Measurements from ENCODE around the gene ATP5ME. TPM values are rescaled to one million over a fixed set of nuclear protein-coding genes. Genes with fewer than 3 reads are reported as not detected.

The ATP5ME gene
- total and polyA plus RNA-seq, 2 experiments from 2014 or later = 143 to 669 TPM

- Histone ChIP-seq H3K36me3 (replicated peaks; ENCODE audit: insufficient read depth, low read depth) (no peaks in the 10 kb centered on the region), H3K4me3 (no peak overlapping the region), H3K27ac (no peak overlapping the region), H3K27me3 (no peaks in the 10 kb centered on the region), H3K79me2 (no peaks in the 10 kb centered on the region), H4K20me1 (ENCODE audit: insufficient read depth, poor library complexity, severe bottlenecking) (no peaks in the 10 kb centered on the region), H2AFZ (no peak overlapping the region), H3K4me1 (ENCODE audit: insufficient read depth) (peaks cover 15% of the 10 kb centered on the region), H3K4me2 (peak overlapping the region; percentile 51), H3K9me3 (ENCODE audit: low read depth) (no peaks in the 10 kb centered on the region), H3K9me2 (replicated peaks; ENCODE audit: insufficient read depth) (no peaks in the 10 kb centered on the region)
- 94% methylated on average over 18 of the region's 58 CpGs for WGBS (ENCODE audit: low lambda C conversion rate, missing lambda C conversion rate)
- TF ChIP-seq CTCF (IDR thresholded peaks at IDR 0.05; ENCODE audit: poor library complexity) = no peak
- TF ChIP-seq EZH2 (IDR thresholded peaks at IDR 0.05; ENCODE audit: borderline replicate concordance) = no peak
- TF ChIP-seq EZH2phosphoT487 (IDR thresholded peaks at IDR 0.05; ENCODE audit: low read depth, severe bottlenecking, unreplicated experiment) = no peak
- peak; percentile 62 for DNase-seq (ENCODE audit: low spot score)
Measured at GRCh38 chr4:681736-682451, 7.8 kb upstream of the ATP5ME start.

DNA sequence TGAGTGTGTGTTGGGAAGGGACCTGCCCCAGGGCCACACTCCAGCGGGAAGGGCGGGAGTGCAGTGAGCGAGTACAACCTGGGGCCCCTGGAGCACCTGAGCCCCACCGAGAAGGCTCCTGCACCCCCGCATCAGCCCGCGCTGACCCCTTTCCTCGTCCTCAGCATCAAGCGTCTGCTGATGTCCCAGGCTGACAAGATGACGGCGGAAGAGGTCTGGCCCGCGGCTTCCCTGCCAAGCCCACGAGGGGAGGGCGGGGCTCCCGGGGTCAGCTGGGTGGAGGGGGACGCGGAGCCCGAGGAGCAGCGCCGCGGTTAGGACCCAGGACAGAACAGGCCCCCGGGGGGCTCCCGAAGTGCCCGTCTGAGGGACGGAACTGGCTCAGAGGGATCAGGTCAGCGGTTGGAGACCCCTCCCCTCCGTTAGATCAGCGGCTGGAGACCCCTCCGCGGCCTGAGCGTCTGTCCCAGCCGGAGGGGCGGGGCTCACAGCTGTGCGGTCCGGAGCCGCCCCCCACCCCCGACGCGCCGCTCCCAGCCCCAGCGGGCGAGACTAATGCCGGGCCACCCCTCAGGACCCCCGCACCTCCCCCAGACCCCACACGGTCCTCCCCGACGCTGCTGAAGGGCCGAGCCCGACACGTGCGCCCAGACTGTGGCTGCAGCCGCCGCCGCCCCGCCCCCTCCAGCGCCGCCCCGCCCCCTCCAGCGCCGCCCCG lies 7.0 kb upstream of the ATP5ME start:
- peak; percentile 80 for DNase-seq (ENCODE audit: low spot score)
- H3K79me2 ChIP-seq = no peaks in the 10 kb centered on the region

GRCh38 chr4:680551-680927 lies 6.5 kb upstream of the ATP5ME start:
- DNase-seq (ENCODE audit: low spot score) = no peak
- Histone ChIP-seq H3K4me2 (peak overlapping the region; percentile 100), H2AFZ (peak overlapping the region; percentile 81), H3K4me3 (no peak overlapping the region), H3K27me3 (no peaks in the 10 kb centered on the region), H4K20me1 (ENCODE audit: insufficient read depth, poor library complexity, severe bottlenecking) (no peaks in the 10 kb centered on the region), H3K27ac (no peak overlapping the region), H3K4me1 (ENCODE audit: insufficient read depth) (peaks cover 14% of the 10 kb centered on the region), H3K79me2 (peaks cover 3% of the 10 kb centered on the region), H3K9me3 (ENCODE audit: low read depth) (no peaks in the 10 kb centered on the region), H3K36me3 (replicated peaks; ENCODE audit: insufficient read depth, low read depth) (no peaks in the 10 kb centered on the region), H3K9me2 (replicated peaks; ENCODE audit: insufficient read depth) (no peaks in the 10 kb centered on the region)
- TF ChIP-seq CTCF (IDR thresholded peaks at IDR 0.05; ENCODE audit: poor library complexity) = no peak
- TF ChIP-seq EZH2 (IDR thresholded peaks at IDR 0.05; ENCODE audit: borderline replicate concordance) = no peak
- TF ChIP-seq EZH2phosphoT487 (IDR thresholded peaks at IDR 0.05; ENCODE audit: low read depth, severe bottlenecking, unreplicated experiment) = no peak
- 46% methylated on average over 17 of the region's 17 CpGs for WGBS (ENCODE audit: low lambda C conversion rate, missing lambda C conversion rate)

More for the DNA sequence above, 7.0 kb upstream of the ATP5ME start:
- Histone ChIP-seq H3K9me2 (replicated peaks; ENCODE audit: insufficient read depth) (no peaks in the 10 kb centered on the region), H3K4me1 (ENCODE audit: insufficient read depth) (peaks cover 13% of the 10 kb centered on the region), H3K36me3 (replicated peaks; ENCODE audit: insufficient read depth, low read depth) (no peaks in the 10 kb centered on the region), H4K20me1 (ENCODE audit: insufficient read depth, poor library complexity, severe bottlenecking) (no peaks in the 10 kb centered on the region), H2AFZ (peak overlapping the region; percentile 81), H3K9me3 (ENCODE audit: low read depth) (no peaks in the 10 kb centered on the region), H3K4me2 (peak overlapping the region; percentile 100), H3K27me3 (no peaks in the 10 kb centered on the region), H3K27ac (no peak overlapping the region), H3K4me3 (peak overlapping the region; percentile 31)
- WGBS (ENCODE audit: low lambda C conversion rate, missing lambda C conversion rate) = 7% methylated on average over 16 of the region's 62 CpGs
- TF ChIP-seq EZH2 (IDR thresholded peaks at IDR 0.05; ENCODE audit: borderline replicate concordance) (no peak), EZH2phosphoT487 (IDR thresholded peaks at IDR 0.05; ENCODE audit: low read depth, severe bottlenecking, unreplicated experiment) (no peak), CTCF (IDR thresholded peaks at IDR 0.05; ENCODE audit: poor library complexity) (no peak)
